Activated naive CD4-positive, alpha-beta T cell treated with anti-CD3 and anti-CD28 coated beads for 36 hours (primary cell): ENCODE results near the gene SRPX. TPM values are rescaled to one million over a fixed set of nuclear protein-coding genes. Genes with fewer than 3 reads are reported as not detected.
A peak's percentile ranks its signal among the peaks of the same experiment; 100 is the strongest.

Experiments
- CTCF ChIA-PET: fragments of 350-600 bp; sonication (Branson Sonifier 250); formaldehyde crosslinking; loops from one replicate; lab custom pipeline; 2021; ENCODE audit warnings: antibody characterized with exemption; lab: Charles Lee
- DNase-seq: peaks from one replicate; pipeline ENCODE4 v3.0.0-alpha.2; 2020
- H3K27ac Mint-ChIP-seq: one replicate; pipeline ENCODE4 v1.8.0; 2021; ENCODE audit warnings: mild to moderate bottlenecking, mixed read lengths
- H3K27me3 Mint-ChIP-seq: one replicate; pipeline ENCODE4 v1.8.0; 2021; ENCODE audit warnings: low read depth, mixed read lengths
- H3K36me3 Mint-ChIP-seq: one replicate; pipeline ENCODE4 v1.8.0; 2021; ENCODE audit warnings: low read depth, mixed read lengths
- H3K4me1 Mint-ChIP-seq: one replicate; pipeline ENCODE4 v1.8.0; 2021; ENCODE audit warnings: low read depth, mixed read lengths
- H3K4me3 Mint-ChIP-seq: one replicate; pipeline ENCODE4 v1.8.0; 2021; ENCODE audit warnings: mild to moderate bottlenecking, moderate library complexity, mixed read lengths
- H3K9me3 Mint-ChIP-seq: one replicate; pipeline ENCODE4 v1.8.0; 2021; ENCODE audit warnings: mixed read lengths
- intact Hi-C: fragments of 100-400 bp; cut with micrococcal nuclease; formaldehyde crosslinking; loops from one replicate; pipeline ENCODE4 v1.15.1; 2023
- total RNA-seq, 2 experiments: library from RNA; stranded (reverse); gene quantifications; one replicate each; pipeline ENCODE4 v1.2.3, GENCODE V29; 2021

SRPX gene
- total RNA-seq, 2 experiments from 2014 or later, result not detected

DNA sequence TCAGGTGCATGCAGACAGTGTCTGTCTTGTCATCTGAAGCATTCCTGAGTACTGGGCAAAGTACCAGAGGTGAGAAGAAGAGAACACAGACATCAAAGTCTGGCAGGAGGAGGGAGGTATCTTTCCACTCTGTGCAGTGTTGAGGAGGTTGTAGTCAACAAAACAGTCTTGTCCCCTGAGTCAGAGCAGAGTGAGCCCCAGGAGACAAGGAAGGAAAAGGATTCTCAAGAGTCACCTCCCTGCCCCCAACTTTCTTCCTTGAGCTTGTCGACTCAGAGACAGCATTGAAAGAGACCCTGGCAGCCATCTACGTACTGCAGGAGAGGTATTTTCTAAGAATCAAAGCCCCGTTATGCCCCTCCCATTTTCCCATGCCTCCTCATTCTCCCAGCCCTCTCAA, 4.4 kb upstream of the SRPX start:
- Mint-ChIP-seq H3K27me3 (peaks cover 15% of the 10 kb centered on the region), H3K4me3 (no peak overlapping the region), H3K4me1 (no peaks in the 10 kb centered on the region), H3K9me3 (no peaks in the 10 kb centered on the region), H3K27ac (no peak overlapping the region), H3K36me3 (no peaks in the 10 kb centered on the region)
- DNase-seq, result no peak
- intact Hi-C loops, result no loop called here
- CTCF ChIA-PET, result no interaction called here

DNA sequence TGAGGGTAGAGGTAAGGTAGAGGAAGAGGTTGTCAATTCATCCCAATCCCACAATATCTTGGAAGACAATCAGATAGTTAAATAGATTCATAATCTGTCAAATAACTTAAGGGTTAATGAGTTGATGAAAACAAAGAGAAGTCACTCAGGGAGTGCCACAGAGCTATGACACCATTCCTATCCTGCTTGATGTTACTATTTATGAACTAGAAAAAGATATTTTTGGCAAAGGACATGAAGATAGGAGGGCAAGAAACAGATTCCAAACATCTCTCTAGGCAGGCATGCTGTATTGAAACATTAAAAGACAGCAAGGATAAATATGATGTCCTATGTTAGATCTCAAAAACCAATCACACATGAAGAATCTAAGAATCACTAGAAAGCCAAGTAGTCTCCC, 3.5 kb upstream of the SRPX start:
- no peaks in the 10 kb centered on the region for H3K36me3 Mint-ChIP-seq
- no peak for DNase-seq
- no peaks in the 10 kb centered on the region for H3K9me3 Mint-ChIP-seq
- H3K4me1 Mint-ChIP-seq, result no peaks in the 10 kb centered on the region
- H3K4me3 Mint-ChIP-seq, result no peak overlapping the region
- intact Hi-C loops, result no loop called here
- CTCF ChIA-PET, result no interaction called here
- no peak overlapping the region for H3K27ac Mint-ChIP-seq
- peaks cover 19% of the 10 kb centered on the region for H3K27me3 Mint-ChIP-seq

DNA sequence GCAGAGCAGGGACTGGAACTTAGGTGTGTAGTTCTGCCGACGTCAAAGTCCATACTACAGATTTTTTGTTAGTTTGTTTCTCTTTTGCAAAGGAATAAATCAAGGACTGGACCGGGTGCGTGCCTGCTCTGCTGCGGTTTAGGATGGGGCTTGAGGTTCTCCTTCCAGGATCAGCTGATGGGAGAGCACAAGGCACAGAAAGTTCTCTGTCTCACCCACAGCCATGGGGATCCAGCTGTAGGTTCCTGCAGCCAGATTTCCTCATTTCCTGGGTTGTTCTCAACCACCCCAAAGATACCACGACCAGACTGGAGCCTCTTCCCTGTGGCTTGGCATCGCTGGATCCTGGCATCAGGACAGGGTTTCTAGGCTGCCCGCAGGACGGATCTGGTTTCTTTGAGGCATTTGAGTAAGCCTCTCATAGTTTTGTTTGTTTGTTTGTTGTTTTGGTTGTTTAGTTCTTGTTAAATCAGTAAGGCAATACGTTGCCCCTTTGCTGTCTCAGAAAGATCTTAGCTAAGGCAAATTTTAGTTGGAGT, 789 bp upstream of the SRPX start:
- H3K9me3 Mint-ChIP-seq, result no peaks in the 10 kb centered on the region
- H3K36me3 Mint-ChIP-seq, result no peaks in the 10 kb centered on the region
- DNase-seq, result no peak
- H3K27me3 Mint-ChIP-seq, result peaks cover 22% of the 10 kb centered on the region
- no peaks in the 10 kb centered on the region for H3K4me1 Mint-ChIP-seq
- H3K27ac Mint-ChIP-seq, result no peak overlapping the region
- intact Hi-C loops, result no loop called here
- H3K4me3 Mint-ChIP-seq, result peak overlapping the region; percentile 18
- CTCF ChIA-PET, result no interaction called here

DNA sequence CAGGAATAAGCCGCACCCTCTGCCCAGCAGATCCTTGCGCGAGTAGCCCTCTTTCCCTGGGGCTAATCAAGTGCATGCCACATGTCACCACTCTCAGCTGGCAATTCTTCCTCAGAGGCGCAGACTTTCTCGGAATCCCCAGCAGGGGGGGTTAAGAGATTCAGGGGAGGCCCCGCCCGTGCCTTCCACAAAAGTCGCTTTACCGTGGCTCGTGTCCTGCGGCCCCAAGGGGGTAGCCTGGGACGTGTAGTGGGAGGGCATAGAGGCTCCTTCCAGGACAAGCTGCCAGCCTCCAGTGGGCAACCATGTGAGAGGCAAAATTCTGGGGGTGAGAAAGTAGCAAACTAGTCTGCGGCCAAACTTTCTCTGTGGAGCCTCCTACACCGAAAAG, 652 bp downstream of the SRPX start:
- CTCF ChIA-PET, result interaction anchor here (1.4 to 2.0 kb wide), 2 partner anchors 54 to 107 kb away, joined by 4 to 8 read pairs; partner anchors contain the start of gene RPGR
- intact Hi-C loops, result loop anchor here (1.0 kb wide), 1 partner anchor 107 kb away; the partner anchor contains the start of gene RPGR
- H3K36me3 Mint-ChIP-seq, result no peaks in the 10 kb centered on the region
- H3K9me3 Mint-ChIP-seq, result no peaks in the 10 kb centered on the region
- H3K27me3 Mint-ChIP-seq, result peaks cover 22% of the 10 kb centered on the region
- H3K27ac Mint-ChIP-seq, result no peak overlapping the region
- H3K4me3 Mint-ChIP-seq, result peak overlapping the region; percentile 24
- peak; percentile 35 for DNase-seq
- no peaks in the 10 kb centered on the region for H3K4me1 Mint-ChIP-seq

DNA sequence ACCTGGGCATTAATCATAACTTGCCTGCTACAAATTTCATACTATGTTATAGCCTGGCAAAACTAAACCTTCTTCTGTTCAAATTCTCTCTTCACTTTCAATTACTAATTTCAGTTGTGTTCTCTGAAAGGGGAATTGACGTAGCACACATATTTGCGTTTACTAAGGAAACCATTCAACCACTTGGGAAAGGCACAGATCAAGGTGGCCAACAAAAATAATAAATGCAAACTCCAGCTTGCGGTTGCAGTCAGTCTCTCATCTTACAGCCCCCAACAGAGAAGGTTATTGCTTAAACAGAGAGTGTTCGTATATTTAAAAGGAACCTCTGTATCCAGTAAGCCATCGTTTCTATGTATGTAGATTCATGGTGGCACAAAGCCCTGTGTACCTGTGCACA, 4.0 kb downstream of the SRPX start:
- no peak for DNase-seq
- CTCF ChIA-PET, result no interaction called here
- Mint-ChIP-seq H3K9me3 (no peaks in the 10 kb centered on the region), H3K4me1 (no peaks in the 10 kb centered on the region), H3K27ac (no peak overlapping the region), H3K4me3 (no peak overlapping the region), H3K36me3 (no peaks in the 10 kb centered on the region), H3K27me3 (peaks cover 15% of the 10 kb centered on the region)
- intact Hi-C loops, result no loop called here

DNA sequence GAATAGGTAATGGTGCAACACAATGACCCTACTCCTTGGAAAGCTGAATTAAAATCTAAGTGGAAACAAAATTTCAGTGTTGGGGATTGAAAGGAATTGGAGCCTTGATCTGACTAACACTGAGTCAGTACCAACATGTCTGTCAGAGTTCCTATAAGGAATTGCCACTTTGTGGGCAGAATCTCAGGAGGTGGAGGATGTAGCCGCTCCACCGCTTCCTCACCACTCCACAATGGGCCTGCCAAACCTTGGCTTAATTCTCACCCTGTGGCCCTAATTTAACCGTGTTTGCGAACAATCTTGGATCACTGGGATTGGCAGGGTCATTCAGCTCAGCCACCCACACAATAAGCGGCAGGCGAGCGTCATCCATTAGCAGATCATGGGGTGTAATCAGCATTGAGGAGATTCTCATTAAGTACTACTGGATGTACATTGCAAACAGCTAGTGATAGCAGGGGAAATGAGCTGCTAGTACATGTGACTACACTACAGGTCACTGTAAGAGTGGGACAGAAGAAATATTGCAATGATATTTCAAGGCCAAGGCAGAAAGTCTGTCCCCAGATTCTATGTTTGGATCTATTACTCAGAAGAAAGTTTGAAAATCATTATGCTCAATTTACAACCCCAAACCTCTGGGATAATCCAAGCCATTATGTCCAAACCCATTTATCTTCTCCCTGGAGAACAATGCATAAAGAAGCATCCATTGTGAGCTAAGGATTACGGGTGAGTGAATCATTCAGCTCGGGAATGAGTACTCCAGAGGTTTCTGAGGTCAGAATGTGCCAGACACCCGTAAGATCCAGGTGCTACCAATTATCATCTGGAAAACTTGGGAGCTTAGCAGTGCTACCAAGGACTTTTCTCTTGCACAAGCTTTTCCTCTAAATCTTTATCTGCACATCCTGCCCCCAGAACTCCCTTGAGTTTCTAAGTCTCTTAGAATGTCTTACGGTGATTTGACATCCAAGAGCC, 5.8 kb downstream of the SRPX start:
- no peak for DNase-seq
- Mint-ChIP-seq H3K36me3 (no peaks in the 10 kb centered on the region), H3K4me3 (no peak overlapping the region), H3K9me3 (no peaks in the 10 kb centered on the region), H3K27ac (no peak overlapping the region), H3K27me3 (peaks cover 6% of the 10 kb centered on the region), H3K4me1 (no peaks in the 10 kb centered on the region)
- CTCF ChIA-PET, result no interaction called here
- intact Hi-C loops, result no loop called here

DNA sequence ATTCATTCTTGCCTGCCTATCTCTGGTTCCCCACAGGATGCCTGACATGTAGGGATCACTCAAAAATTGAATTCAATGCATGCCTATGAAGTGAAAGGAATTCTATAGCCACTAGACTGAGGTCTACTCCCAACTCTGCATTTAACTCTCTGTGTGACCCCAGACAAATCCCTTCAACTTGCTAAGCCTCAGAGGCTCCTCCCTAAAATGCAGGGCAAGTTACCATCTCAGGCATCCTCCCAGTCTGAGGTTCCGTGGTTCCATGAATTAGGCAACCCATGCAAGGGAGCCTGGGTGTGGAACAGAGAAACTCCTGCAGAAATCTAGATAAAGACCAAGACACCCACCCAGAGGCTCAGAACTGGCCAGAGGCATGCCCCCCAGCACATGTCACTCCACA, 6.6 kb downstream of the SRPX start:
- CTCF ChIA-PET, result no interaction called here
- Mint-ChIP-seq H3K27ac (no peak overlapping the region), H3K4me1 (no peaks in the 10 kb centered on the region), H3K9me3 (no peaks in the 10 kb centered on the region), H3K27me3 (peaks cover 2% of the 10 kb centered on the region), H3K4me3 (no peak overlapping the region), H3K36me3 (no peaks in the 10 kb centered on the region)
- intact Hi-C loops, result no loop called here
- no peak for DNase-seq

DNA sequence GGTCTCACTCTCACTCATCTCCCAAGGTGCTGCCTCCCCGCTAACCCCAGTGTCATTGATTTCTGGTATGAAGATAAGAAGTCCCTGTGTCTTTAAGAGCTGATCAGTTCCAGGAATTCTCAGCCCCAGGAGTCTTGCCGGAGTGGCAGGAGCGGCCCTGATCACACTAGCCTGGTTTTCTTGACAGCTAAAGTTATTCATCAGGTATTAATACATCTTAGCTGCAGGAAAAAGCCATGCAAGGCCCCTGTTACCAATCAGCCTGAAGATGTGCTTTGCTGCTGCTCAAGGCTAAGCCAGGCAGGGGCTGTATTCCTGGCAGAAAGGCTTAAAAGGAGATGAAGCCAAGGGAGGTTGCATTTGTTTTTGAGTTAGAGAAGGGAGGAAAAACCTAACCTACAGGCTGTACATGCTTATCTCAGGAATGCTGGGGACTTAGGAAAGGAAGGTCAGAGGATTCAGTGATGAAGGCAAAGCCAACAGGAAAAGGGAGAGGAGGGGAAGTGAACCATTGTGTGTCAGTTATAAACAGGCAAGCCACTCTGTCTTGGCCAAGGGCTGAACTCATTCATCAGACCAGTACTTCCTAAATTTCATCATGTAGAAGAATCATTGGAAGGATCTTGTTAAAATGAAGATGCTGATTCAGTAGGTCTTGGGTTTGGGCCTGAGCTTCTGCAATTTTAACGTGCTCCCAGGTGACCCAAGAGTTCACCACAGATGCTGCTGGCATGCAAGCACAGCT, 8.6 kb downstream of the SRPX start:
- CTCF ChIA-PET, result no interaction called here
- H3K27me3 Mint-ChIP-seq, result no peaks in the 10 kb centered on the region
- no peak overlapping the region for H3K4me3 Mint-ChIP-seq
- no peaks in the 10 kb centered on the region for H3K9me3 Mint-ChIP-seq
- DNase-seq, result no peak
- H3K4me1 Mint-ChIP-seq, result no peaks in the 10 kb centered on the region
- intact Hi-C loops, result no loop called here
- H3K36me3 Mint-ChIP-seq, result no peaks in the 10 kb centered on the region
- H3K27ac Mint-ChIP-seq, result no peak overlapping the region

DNA sequence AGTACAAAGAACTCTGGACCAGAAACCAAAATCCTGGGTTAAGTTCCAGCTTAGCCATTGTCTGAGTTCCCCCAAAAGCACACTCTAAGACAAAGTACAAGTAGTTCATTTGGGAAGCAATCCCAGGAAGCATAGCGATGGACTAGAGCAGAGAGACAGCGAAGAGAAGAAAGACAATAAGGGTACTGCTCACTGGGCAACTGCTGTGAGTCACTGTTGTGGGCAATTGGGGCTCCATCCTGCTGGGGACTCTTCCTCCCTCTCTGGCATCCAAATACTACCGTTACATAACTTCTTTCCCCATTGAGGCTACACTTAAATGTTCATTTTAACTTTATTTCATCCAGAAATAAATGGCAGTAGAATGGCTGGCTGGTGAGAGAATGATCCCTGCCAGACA, 14.1 kb downstream of the SRPX start:
- no peak for DNase-seq
- no peaks in the 10 kb centered on the region for H3K9me3 Mint-ChIP-seq
- no peaks in the 10 kb centered on the region for H3K36me3 Mint-ChIP-seq
- H3K4me3 Mint-ChIP-seq, result no peak overlapping the region
- H3K27ac Mint-ChIP-seq, result no peak overlapping the region
- CTCF ChIA-PET, result no interaction called here
- H3K4me1 Mint-ChIP-seq, result no peaks in the 10 kb centered on the region
- no peaks in the 10 kb centered on the region for H3K27me3 Mint-ChIP-seq
- intact Hi-C loops, result no loop called here

DNA sequence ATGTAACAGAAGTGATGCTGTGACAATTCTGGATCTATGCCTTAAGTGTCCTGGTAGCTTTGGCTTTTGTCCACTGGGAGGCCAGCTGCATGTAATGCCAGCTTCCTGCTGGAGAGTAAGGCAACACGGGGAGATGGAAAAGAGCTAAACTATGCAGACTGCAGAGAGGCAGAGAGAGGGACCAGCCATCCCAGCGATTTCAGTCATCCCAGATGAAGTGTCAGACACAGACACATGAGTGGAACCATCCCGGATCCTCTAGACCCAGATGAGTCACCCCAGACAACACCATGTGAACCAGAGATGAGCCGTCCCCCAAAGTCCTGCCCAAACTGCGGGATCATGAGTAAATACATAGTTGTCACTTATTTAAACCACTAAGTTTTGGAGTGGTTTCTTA, 14.6 kb downstream of the SRPX start:
- no peak for DNase-seq
- no peak overlapping the region for H3K4me3 Mint-ChIP-seq
- intact Hi-C loops, result no loop called here
- no peak overlapping the region for H3K27ac Mint-ChIP-seq
- H3K36me3 Mint-ChIP-seq, result no peaks in the 10 kb centered on the region
- CTCF ChIA-PET, result no interaction called here
- no peaks in the 10 kb centered on the region for H3K27me3 Mint-ChIP-seq
- no peaks in the 10 kb centered on the region for H3K9me3 Mint-ChIP-seq
- H3K4me1 Mint-ChIP-seq, result no peaks in the 10 kb centered on the region

DNA sequence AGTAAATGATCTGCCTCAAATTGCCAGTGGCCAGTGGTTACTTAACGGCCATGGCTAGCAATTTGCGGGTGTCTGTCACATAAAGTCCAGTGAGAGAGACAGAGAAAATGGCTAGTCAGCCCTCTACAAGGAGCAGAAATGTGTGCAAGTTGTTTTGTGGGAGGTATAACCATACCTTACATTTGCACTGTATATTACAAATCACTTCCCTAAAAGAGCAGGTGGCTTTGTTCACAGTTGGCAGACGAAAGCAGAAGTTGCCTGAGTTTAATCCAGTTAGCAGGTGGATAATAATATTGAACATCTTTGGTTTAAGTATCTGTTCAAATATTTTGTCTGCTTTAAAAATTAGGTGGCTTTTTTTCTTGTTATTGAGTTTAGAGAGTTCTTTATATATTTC, 15.6 kb downstream of the SRPX start:
- intact Hi-C loops, result no loop called here
- H3K9me3 Mint-ChIP-seq, result no peaks in the 10 kb centered on the region
- H3K36me3 Mint-ChIP-seq, result no peaks in the 10 kb centered on the region
- no peaks in the 10 kb centered on the region for H3K27me3 Mint-ChIP-seq
- H3K27ac Mint-ChIP-seq, result no peak overlapping the region
- no peak for DNase-seq
- H3K4me3 Mint-ChIP-seq, result no peak overlapping the region
- CTCF ChIA-PET, result no interaction called here
- H3K4me1 Mint-ChIP-seq, result no peaks in the 10 kb centered on the region

DNA sequence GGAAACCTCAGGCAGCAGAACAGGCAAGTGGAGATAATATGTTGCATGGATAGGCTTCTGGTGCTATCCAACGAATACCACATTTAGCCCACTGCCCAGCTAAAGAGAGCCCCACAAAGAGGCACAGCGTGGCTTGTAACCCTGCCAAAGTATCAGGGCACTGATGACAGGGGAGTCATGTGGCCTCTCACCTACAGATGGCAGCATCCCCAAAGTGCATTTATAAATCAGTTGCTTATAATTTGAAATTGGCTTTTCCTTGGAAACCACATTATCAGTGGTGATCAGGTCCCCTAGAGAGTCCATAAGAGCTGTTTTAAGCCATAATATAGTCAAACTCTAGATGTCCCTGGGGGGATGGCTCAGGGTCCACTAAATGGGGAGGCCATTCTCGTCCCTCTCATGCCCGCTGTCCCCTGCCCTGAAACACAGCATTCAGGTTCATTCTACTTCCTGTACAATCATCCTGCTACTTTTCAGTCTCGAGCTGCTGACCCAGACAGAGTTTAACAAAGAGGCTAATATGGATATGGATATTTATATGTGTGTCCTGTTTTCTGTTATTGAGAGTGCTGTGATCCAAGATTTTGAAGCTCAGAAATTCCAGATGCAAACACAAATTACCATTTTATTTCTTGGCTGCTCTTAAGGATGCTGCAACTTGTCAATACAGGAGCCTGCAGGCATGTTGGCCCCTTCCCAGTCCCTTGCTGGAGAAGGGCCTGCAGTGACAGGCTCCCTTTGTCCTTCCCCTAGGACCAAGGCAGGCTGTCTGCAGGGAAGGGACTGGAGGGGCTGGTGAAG, 28.5 kb downstream of the SRPX start:
- no peak for DNase-seq
- CTCF ChIA-PET, result interaction anchor here (0.6 to 1.3 kb wide), 3 partner anchors 25 to 231 kb away, joined by 3 to 6 read pairs (median 4); partner anchors contain the start of gene RPGR
- Mint-ChIP-seq H3K4me3 (no peak overlapping the region), H3K9me3 (no peaks in the 10 kb centered on the region), H3K27ac (no peak overlapping the region), H3K36me3 (no peaks in the 10 kb centered on the region), H3K27me3 (peaks cover 8% of the 10 kb centered on the region), H3K4me1 (no peaks in the 10 kb centered on the region)
- intact Hi-C loops, result loop anchor here (1.0 kb wide), 1 partner anchor 135 kb away; the partner anchor contains the start of gene RPGR
